Stimulated activated CD8-positive, alpha-beta memory T cell treated with anti-CD3 and anti-CD28 coated beads, Interleukin-4, amount 100 ng/mL, for 4 hours (primary cell): ENCODE results near the gene XPO6.
"Not testable (repeated sequence)": the region's sequence is repeated elsewhere in the genome, so short reads cannot be mapped to it uniquely, and the experiment has no call there.

ENCODE experiments used
- DNase-seq, 2 donors: peaks; one replicate each; pipeline ENCODE4 v3.0.0-alpha.2; 2020; ENCODE audit warnings: low read depth in 2 of 2, low spot score in 1 of 2

XPO6 gene

GRCh38 chr16:28117168-28117565, 94.6 kb downstream of the XPO6 start:
- no peak for DNase-seq

GRCh38 chr16:28115866-28116265, 95.9 kb downstream of the XPO6 start:
- DNase-seq: not testable (repeated sequence)

GRCh38 chr16:28112908-28113307, 98.9 kb downstream of the XPO6 start:
- no peak for DNase-seq

- no peak for DNase-seq
Observed at GRCh38 chr16:28110977-28111376, 100.8 kb downstream of the XPO6 start.

GRCh38 chr16:28110479-28110878, 101.3 kb downstream of the XPO6 start:
- no peak for DNase-seq

- DNase-seq: no peak
Observed at GRCh38 chr16:28110074-28110473, 101.7 kb downstream of the XPO6 start.

- no peak for DNase-seq
Observed at GRCh38 chr16:28108590-28109247, 103.0 kb downstream of the XPO6 start.

- DNase-seq: no peak
Observed at GRCh38 chr16:28107232-28107631, 104.5 kb downstream of the XPO6 start.

GRCh38 chr16:28106467-28107215, 105.1 kb downstream of the XPO6 start:
- DNase-seq: no peak

GRCh38 chr16:28105954-28106353, 105.8 kb downstream of the XPO6 start:
- DNase-seq: no peak

- no peak for DNase-seq
Observed at GRCh38 chr16:28105297-28105696, 106.5 kb downstream of the XPO6 start.

- no peak for DNase-seq
Observed at GRCh38 chr16:28104404-28104803, 107.4 kb downstream of the XPO6 start.

GRCh38 chr16:28103516-28104170, 108.1 kb downstream of the XPO6 start:
- DNase-seq: no peak

- DNase-seq: no peak
Observed at GRCh38 chr16:28101533-28101890, 110.3 kb downstream of the XPO6 start.

- no peak for DNase-seq
Observed at GRCh38 chr16:28100810-28101532, 110.8 kb downstream of the XPO6 start.

- DNase-seq: no peak
Observed at GRCh38 chr16:28098959-28099945, 112.5 kb downstream of the XPO6 start.

- no peak for DNase-seq
Observed at GRCh38 chr16:28098171-28098958, 113.4 kb downstream of the XPO6 start.

GRCh38 chr16:28096983-28097899, 114.5 kb downstream of the XPO6 start:
- no peak for DNase-seq

- no peak for DNase-seq
Observed at GRCh38 chr16:28093385-28093725, 118.4 kb downstream of the XPO6 start.
